Measurements from ENCODE around the gene MAFB.

Gene MAFB

DNA sequence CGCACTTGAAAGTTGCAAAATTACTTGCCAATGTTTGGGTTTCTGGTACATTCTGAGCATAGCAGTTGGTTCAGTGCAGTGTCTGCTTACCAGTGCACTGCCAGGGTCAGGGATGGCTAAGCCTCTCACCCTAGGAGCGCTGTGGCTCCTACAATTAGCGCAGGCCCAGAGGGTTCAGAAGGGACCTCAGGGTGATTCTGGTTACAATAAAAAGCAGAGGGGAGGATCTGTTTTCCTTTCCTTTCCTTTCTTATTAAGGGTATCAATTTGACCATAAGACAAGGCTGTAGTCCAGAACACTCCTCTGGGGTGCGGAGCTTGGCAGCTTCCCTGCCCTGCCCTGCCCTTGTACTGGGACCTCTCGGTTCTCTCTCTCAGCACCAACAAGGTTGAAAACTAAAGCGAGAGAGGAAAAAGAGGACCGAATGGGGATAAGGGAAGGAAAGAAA lies 2.6 kb downstream of the MAFB start:
- TF ChIP-seq, protein P1, sequence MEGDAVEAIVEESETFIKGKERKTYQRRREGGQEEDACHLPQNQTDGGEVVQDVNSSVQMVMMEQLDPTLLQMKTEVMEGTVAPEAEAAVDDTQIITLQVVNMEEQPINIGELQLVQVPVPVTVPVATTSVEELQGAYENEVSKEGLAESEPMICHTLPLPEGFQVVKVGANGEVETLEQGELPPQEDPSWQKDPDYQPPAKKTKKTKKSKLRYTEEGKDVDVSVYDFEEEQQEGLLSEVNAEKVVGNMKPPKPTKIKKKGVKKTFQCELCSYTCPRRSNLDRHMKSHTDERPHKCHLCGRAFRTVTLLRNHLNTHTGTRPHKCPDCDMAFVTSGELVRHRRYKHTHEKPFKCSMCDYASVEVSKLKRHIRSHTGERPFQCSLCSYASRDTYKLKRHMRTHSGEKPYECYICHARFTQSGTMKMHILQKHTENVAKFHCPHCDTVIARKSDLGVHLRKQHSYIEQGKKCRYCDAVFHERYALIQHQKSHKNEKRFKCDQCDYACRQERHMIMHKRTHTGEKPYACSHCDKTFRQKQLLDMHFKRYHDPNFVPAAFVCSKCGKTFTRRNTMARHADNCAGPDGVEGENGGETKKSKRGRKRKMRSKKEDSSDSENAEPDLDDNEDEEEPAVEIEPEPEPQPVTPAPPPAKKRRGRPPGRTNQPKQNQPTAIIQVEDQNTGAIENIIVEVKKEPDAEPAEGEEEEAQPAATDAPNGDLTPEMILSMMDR (conservative IDR thresholded peaks at IDR 0.05; ENCODE audit: low read depth) = no peak
- no peak overlapping the region for H3K27ac ChIP-seq
- DNase-seq (ENCODE audit: low spot score) = no peak
- POLR2A ChIA-PET (ENCODE audit: low non-redundant PET) = interaction anchor here (0.7 kb wide), 1 partner anchor 118 kb away, joined by 3 read pairs; no protein-coding TSS in a partner anchor
- CTCF ChIA-PET = interaction anchor here (0.6 kb wide), 1 partner anchor 627 kb away, joined by 3 read pairs; no protein-coding TSS in a partner anchor

DNA sequence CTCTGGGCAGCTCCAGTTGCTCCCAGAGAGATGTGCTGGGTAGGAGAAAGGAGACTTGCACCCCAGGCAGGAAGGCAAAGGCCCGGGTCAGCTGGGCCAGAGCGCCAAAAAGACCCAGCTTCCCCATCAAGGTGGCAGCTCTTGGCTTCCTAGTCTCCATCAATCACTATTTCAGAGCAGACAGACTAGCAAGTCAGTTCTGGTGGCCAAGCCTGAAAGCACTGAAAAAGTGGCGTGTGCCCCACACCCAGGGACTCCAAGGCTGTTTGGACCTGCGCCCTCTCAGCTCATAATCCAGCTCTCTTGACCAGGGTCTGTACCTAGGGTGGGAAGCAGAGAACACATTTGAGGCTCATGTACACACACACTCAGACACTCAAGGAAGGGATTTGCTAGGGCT lies 3.7 kb downstream of the MAFB start:
- CTCF ChIA-PET = interaction anchor here (0.6 to 0.9 kb wide), 4 partner anchors 8 to 525 kb away, joined by 3 to 5 read pairs (median 3); no protein-coding TSS in a partner anchor
- no peak overlapping the region for H3K27ac ChIP-seq
- DNase-seq (ENCODE audit: low spot score) = no peak
- TF ChIP-seq, protein P1 (conservative IDR thresholded peaks at IDR 0.05; ENCODE audit: low read depth) = no peak
- POLR2A ChIA-PET (ENCODE audit: low non-redundant PET) = no interaction called here

DNA sequence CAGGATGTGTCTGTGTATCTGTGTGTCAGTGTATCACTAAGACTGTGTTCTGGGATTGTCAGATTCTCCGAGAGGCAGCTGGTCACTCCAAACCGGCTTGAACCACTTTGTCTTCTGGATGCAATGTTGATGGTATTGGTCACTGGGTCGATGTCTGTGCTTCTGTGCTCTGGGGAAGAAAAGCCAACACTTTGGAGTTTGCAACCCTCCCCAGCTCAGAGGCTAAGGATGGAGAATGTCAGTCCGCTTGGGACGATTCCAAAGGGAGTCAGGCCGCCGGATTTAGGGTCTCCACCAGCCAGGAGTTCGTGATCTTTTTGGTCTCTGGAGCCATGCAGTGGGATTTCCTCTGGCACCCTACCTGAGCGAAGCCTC lies 5.2 kb downstream of the MAFB start:
- CTCF ChIA-PET = interaction anchor here (0.6 to 1.2 kb wide), 2 partner anchors 418 to 1603 kb away, joined by 3 read pairs; no protein-coding TSS in a partner anchor
- TF ChIP-seq, protein P1 (conservative IDR thresholded peaks at IDR 0.05; ENCODE audit: low read depth) = no peak
- H3K27ac ChIP-seq = no peak overlapping the region
- no peak for DNase-seq (ENCODE audit: low spot score)
- POLR2A ChIA-PET (ENCODE audit: low non-redundant PET) = no interaction called here

- DNase-seq (ENCODE audit: low spot score) = no peak
- CTCF ChIA-PET = interaction anchor here (0.6 to 1.2 kb wide), 2 partner anchors 418 to 1603 kb away, joined by 3 read pairs; no protein-coding TSS in a partner anchor
- TF ChIP-seq, protein P1 (conservative IDR thresholded peaks at IDR 0.05; ENCODE audit: low read depth) = no peak
- no peak overlapping the region for H3K27ac ChIP-seq
- POLR2A ChIA-PET (ENCODE audit: low non-redundant PET) = no interaction called here
Measured at GRCh38 chr20:40683221-40683893, 5.7 kb downstream of the MAFB start.

DNA sequence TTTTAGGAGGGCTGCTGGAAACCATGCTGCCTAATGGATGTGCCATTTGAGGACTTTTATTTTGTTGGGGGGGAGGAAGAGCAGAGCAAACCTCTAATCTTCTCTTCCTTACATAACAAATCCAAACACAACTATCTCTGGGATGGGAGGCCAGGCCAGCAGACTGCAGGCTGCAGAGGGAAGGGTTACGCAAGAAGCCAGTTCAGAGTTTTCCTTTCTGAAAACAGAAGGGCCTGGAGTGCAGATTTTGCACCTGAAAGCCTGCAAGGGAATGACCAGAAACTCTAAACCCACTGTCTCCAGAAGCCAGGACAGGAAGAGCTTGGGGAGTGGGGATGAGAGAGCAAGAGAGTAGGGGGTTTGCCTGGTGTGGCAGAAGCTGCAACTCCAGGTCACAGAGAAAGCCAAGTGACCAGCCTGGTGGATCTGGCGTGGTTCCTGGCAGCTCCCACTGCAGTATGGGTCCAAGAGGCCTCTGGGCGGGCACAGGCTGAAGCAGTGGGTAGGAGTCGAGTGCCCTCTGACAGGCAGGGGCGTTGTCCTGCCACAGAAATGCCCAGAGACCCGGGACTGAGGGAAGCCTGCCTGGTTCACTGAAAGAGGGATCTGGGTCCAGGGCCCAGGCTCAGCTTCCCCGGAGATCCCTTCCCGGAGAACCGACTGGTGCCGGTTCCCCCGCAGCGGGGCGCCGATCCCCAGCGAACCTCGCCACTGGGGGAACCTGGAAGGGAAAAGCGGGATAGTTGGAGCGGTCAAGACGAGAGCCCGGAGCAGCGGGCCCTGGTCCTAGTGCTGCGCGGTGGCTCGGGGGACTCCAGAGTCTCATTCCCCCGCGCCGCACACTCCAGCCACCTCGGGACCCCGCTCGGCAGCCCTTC lies 6.7 kb downstream of the MAFB start:
- ChIA-PET CTCF (interaction anchor here (0.6 kb wide), 1 partner anchor 421 kb away, joined by 3 read pairs; no protein-coding TSS in a partner anchor), POLR2A (ENCODE audit: low non-redundant PET) (no interaction called here)
- TF ChIP-seq, protein P1 (conservative IDR thresholded peaks at IDR 0.05; ENCODE audit: low read depth) = no peak
- DNase-seq (ENCODE audit: low spot score) = no peak
- H3K27ac ChIP-seq = peak overlapping the region; percentile 31; the same call in 1 of the 2 replicates

- CTCF ChIA-PET = no interaction called here
- DNase-seq (ENCODE audit: low spot score) = no peak
- no peak overlapping the region for H3K27ac ChIP-seq
- TF ChIP-seq, protein P1 (conservative IDR thresholded peaks at IDR 0.05; ENCODE audit: low read depth) = no peak
- POLR2A ChIA-PET (ENCODE audit: low non-redundant PET) = no interaction called here
Measured at GRCh38 chr20:40681684-40682083, 7.4 kb downstream of the MAFB start.
